HG02943 (cell line): ENCODE data around the gene MICALL2.

Experiments
- ATAC-seq: cut with Tn5 transposase; IDR thresholded peaks from one replicate; pipeline ENCODE4 v1.9.1; 2021; ENCODE audit warnings: mild to moderate bottlenecking, low read depth, moderate library complexity; ENCODE audit not compliant: unreplicated experiment

MICALL2 gene

DNA sequence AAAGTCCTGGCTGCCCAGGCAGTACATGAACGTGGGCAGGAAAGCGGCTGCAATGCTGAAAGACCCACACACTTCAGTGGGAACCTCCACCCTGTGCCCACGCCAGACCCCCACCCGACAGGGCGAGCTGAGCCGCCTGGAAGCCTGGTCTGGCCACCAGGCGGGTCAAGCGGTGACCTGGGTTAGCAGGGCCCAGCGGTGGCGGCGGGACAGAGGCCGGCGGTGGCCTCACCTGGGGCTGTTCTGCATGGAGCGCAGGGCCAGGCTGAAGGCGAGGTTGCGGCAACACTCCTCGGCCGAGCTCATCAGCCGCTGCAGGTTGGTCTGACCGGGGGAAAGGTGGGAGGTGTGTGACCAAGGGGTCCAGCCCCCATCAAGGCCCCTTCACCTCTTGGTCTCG lies 11.6 kb upstream of the MICALL2 start:
- no peak for ATAC-seq

DNA sequence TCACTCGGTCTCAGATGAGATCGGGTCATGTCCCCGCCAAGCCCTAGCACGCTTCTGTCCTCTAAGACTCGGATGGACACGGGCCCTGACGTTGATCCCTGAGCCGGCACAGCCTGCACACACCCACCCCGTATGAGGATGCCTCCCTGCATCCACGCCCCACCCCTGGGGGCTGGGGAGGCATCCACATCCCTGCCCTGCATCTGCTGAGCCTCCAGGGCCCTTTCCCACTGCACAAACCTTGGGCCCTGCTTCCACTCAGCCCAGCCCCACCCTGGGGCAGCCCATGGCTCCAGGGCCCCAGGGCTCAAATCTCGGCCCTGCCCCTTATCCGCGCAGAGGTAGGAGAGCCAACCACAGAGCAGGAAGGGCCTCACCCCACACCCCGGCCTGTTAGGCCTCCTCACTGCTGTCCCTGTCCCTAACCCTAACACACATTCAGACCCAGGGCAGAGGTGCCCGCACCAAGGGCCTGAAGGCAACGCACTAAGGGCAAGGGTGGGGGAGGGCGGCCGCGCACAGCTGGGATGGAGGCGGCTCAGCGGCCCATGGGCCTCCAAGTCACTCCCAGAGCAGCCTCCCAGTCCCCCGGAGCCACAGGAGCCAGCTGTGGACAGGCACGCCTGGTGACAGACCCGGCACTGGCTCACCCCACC lies 9.5 kb upstream of the MICALL2 start:
- no peak for ATAC-seq

DNA sequence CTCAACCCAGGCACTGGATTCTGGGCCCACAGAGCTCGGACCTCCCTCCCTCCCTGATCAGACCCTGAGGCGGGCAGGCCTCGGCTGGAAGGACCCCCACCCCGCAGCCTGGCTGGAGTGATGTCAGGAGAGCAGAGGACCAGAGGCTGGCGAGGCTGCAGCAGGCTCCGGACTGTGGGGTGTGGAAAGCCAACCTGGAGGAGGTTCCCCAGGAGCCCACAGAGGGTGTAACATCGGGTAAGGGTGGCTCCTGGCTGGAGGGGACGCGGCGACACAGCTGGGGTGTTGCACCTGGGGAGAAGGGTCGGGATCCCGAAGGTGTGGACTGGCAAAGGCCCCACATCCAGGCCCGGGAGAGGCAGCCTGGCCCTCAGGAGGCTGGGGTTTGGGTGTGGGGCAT lies 8.9 kb upstream of the MICALL2 start:
- no peak for ATAC-seq

DNA sequence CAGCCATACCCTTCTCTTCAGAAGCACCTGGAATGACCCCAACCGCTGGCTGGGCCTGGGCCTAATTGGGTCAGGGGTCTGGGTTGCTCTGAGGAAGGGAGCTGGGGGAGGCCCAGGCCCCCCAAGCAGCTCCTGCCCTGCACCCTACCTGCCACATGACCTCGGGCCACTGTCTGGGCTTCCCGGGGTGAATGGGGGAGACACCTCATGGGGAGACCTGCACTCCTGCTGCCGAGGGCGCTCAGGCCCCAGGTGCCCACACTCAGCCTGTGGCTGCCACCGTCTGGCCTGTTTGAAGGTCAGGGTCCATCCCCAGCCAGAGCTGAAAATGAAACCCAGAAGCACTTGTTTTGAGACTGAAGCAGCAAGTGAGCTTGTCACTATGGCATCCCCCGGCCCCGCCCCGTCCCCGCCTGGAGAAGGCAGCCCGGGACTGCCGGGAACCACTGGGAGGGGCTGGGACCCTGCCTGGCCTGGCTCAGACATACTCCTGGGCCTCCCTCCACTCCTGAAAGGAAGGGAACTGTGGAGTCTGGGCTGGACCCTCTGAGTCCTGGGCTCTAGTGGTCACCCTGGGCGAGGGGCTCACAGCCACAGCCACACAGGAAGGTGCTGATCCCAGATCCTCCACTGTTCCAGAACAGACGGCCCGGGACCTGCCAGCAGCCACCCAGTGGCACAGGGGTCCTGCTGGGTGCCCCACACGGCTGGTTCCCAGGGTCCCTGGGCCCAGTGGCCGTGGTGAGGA lies 7.4 kb upstream of the MICALL2 start:
- no peak for ATAC-seq

DNA sequence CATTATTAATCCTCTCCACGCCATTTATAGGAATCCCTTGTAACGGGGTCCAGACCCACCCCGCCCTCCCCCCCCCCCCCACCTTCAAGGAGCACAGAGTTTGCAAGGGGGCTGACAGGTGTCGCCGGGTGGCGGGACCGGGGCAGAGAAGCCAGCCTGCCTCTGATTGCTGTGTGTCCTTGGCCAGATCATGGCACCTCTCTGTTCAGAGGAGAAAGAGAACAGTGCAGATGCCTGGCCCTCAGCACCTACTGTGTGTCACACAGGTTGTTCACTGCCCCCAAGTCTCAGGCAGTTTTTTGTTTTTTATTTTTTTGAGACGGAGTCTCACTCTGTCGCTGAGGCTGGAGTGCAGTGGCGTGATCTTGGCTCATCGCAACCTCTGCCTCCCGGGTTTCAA lies 5.4 kb upstream of the MICALL2 start:
- ATAC-seq: no peak

DNA sequence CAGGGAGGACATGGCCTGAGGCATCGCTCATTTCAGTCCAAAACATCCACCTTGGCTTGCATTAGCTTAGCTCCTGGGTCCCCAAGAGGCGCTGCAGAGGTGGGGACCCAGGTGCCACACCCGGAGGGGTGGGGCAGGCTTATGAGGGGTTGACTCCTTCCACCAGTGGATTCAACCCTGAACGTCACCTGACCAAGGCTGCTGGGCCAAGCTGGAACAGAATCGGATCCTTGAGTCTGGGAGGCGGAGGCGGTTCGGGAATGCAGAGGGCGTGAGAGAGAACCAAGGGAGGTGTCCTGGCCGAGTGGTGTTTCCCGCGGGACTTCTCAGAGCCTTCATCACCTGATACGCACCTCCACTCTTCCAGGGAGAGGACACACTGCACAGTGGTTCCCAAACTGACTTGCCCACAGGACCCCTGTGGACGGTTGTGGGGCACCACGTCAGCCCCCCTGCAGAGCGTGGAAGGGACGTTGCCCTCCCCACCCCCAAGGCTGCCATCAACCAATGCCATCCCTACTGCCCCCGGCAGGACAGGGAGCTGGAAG lies 4.5 kb upstream of the MICALL2 start:
- ATAC-seq: no peak

DNA sequence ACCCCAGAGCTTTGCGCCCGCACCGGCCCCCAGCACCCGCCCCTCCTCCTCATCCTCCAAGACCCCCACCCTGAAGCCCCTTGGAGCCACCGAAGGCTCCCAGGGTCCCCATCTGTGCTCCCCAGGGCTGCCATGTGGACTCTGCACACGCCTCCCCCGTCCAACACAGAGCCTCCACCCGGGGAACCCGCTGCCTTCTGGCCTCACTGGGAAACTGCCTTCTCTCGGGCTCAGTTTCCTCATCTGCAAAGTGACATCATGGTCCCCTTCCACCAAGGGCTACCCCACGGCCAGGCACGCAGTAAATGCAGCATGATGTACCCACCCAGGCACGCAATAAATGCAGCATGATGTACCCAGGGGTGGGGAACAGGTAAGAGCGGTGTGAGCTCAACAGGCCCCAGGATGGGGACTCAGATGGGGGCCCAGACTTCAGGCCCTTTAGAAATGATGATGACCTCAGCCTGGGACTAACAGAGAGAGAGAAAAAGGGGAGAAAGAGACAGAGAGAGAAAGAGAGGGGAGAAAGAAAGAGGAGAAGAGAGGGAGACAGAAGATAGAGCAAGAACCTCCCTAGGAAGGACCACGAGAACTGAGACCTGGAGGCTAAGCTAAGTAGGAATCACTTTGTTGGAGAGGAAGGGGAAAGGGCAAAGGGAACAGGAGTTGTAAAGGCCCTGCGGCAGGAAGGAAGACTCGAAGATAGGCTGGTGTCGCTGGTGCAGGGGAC lies 2.5 kb upstream of the MICALL2 start:
- ATAC-seq: no peak

DNA sequence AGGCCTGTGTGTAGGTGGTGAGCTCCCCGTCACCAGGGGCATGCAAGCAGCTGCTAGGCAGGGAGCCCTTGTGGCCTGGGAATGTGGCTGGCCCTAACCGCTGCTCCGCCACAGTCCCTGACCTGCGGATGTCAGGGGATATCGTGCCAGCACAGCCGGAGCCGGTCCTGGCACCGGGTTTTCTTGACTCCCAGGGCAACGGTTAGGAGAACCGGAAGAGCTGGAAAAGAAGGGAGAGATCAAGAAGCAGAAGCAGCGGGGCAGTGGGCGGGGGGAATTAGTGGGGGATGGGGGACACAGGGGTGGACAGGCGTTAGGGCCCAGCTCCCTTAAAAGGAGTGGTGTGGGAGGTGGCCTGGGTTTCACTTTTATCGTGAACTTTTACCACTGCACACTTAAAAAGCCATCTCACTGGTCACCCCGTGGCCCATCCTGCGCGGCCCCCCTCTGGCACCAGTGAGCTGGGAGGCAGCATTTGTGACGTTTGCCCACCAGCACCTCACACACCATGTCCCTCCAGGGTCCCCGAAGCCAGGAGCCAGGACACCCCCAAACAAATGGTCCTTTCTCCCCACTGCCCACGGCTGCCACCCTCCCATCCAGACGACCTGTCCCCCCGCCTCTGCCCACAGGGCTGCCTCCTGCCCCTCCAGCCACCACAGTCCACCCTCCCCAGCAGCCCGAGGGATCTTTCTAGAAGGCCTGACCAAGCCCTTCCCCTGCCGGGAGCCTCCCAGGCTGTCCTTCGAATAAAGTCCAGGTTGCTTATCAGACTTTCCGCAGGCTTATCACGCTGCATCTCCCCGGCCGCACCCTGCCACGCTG lies 1.8 kb upstream of the MICALL2 start:
- ATAC-seq: no peak

DNA sequence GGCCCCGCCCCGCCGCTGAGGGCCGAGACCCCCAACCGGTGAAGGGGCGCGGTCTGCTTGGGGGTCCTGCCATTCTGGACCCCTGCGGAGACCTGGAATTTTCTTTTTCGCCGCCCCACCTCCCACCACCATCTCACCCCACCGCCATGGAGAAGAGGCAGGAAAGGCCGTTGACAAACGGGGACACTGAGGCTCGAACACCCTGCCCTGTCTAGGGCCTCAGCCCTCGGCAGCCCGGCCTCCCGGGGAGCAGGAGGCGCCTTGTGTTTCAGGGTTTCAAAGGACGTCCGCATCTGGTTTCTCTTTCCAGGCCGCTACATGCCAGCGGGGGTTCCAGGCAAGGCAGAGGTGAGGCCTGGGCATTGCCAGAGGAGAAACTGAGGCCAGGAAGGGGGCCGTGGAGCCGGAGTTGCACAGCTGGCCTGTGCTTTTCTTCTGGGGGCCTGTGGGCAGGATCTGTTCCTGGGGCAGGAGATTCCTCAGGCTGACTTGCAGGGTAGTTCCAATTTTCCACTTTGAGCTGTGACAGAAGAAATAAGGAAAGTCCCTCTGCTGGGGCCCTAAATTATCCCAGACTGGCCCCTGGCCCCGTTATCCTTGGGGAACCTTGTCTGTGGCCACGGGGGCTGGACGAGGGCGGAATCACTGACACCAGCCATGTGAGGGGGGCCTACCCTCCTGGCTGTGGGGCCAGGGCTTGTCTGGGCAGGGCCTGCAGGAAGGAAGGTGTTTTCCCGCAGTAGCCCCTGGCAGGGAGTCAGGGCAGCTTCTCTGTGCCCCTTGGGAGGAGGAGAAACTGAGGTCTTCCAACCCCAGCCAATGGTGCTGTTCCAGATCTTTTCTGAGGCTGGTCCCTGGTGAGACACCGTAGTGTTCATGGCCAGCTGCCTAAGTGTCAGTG lies 900 bp upstream of the MICALL2 start:
- ATAC-seq: no peak

DNA sequence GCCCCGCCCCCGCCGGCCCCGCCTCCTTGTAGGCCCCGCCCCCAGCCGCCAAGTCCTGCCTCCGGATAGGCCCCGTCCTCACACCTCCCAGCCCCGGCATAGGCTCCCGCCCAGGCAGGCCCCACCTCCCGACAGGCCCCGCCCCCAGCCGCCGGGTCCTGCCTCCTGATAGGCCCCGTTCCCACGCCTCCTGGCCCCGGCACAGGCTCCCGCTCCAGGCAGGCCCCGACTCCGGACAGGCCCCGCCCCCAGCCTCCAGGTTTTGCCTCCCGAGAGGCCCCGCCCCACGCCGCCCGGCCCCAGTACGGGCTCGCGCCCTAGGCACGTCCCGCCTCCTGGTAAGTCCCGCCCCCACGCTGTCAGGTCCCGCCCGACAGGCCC lies 232 bp upstream of the MICALL2 start:
- peak; percentile 89 for ATAC-seq

DNA sequence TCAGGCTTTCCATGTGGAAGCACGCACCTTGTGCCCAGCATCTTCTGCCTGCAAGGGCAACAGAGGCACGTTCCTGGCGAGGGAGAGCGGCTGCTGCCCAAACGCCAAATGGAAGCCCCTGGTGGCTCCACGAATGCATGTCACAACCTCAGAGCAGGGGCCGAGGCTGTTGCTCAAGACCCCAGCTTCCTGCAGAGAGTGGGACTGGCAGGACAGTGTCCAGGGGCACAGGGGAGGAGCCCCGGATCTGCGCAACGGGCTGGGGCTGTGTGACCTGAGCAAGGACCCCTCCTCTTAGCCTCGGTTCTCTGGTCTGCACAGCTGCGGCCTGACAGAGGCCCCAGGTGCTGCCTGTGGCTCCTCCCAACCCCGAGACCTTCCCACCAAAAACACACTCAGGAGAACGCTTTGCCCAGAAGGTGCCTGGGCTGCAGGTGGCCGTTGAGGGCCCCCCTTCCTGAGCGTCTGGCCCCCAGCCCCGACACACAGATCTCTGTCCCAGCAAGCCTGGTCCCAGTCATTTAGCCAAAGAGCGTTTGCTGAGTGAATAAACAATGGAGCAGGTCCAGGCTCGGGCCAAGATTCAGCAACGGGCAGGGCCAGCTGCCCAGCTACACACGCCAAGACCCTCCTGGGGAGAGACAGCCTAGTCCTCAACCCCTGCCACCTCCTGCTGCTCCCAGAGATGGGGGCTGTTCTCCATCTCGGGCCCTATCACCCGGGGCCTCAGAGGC lies 1.2 kb downstream of the MICALL2 start:
- no peak for ATAC-seq

DNA sequence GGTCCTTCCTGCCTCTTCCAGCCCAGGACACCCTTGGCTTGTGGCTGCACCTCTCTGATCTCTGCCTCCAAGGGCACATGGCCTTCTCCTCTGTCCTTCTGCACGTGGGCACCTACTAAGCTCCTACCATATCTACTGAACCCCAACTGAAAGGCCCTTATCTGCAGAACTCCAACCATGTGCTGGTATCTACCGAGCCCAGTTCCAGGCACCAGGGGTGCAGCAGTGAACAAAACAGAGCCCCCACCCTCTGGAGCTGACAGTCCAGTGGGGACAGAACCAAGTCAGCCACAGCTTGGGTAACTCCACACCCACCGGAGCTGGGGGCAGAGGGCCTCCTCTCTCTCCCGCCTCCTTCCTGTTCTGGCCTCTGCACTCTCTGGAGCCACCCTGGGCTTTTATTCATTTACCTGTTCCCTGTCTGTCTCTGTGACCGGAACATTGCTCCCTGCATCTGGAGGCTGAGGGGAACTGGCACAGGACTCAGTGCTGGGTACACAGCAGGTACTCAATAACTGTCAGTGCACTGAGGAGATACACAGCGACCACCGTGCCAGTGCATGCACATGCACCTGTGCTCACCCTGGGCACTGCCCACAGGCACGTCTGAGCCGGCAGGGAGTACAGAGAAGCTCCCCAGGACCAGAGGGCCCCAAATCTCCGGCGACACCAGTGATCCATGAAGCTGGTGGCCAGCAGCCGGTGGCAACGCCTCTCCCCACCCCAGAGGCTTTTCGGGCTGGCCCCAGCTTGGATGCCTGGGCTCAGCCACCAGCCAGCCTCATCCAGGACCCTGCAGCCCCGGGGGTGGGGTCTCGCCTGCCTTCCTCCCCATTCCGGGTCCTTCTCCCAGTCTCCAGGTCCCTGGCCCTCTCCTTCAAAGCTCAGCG lies 2.0 kb downstream of the MICALL2 start:
- no peak for ATAC-seq

DNA sequence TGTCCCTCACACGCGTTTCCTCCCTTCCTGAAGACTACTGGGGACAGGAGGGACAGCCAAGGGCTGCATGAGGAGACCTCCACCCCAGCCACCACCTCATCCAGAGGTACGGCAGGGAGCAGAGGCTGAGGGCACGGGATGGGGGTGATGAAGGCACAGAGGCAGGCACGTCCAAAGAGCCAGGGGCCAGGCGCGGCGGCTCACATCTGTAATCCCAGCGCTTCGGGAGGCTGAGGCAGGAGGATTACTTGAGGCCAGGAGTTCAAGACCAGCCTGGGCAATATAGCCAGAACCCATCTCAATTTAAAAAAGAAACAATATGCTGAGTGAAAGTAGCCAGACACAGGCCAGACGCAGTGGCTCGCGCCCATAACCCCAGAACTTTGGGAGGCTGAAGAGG lies 3.3 kb downstream of the MICALL2 start:
- ATAC-seq: no peak

DNA sequence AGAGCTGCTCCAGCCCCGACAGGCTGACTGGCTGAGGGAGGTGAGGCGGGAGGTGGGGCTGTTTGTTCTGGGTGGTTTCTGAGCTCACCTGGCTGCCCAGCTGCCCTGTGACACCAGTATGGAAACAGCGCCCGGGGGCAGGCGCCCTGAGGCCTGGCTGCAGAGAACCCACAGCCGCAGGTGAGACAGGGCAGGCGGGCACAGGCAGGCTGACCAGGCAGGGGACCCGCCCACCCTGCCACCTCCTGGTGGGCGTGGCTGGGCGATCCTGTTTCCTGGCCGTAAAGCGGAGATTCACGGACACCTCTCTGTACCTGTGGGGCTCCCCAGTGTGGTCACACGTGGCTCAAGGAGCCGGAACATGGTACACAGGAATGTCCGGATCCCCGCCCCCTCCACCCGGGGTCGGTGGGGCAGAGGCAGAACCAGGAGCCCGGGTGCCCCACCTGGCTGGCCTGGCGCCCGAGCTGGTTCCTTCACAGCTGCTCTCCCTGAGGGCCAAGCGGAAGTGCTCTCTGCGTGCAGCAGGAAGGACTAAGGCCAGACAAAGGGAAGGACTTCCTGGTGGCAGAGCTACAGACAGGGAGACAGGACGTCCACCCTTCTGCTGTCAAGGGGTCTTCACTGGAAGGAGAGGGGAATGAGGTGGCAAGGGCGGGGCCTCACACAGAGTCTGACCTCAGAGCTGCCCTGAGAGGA lies 3.9 kb downstream of the MICALL2 start:
- no peak for ATAC-seq

DNA sequence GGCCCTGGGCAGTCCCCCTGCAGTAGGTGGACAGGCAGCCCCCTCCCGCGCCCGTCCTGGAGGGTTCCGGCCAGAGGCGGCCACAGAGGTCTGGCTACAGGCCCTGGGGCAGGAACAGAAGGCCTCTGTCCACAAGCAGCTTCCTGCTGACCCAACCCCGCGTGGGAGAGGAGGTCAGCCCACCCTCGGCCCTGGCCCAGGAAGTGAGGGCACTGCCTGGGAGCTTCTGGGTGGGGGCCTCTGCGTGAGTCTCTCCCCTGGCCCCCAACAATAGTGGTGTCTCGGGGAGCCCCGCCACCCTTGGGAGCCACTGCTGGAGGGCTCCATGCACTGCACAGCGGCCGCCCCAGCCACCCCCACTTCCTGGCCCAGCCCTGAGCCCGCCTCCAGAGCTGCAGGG lies 4.7 kb downstream of the MICALL2 start:
- ATAC-seq: no peak

DNA sequence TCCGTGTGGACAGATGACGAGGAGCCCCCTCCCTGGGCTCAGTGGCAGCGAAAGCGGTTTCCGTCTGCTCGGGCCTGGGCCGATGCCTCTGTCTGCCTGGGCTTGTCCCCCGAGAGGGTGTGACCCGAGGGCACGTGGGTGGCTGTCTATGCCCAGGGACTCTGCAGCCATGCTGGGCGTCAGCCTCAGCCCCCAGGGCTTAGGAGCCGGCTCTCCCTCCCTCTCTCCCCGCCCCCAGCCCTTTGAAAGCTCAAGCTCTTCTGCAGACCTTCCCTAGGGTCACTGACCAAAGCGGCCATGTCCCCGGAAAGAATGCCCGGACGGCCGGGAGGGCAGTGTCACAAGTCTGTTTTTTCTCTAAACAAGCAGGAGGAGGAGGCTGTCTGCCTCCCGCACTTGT lies 7.1 kb downstream of the MICALL2 start:
- no peak for ATAC-seq

DNA sequence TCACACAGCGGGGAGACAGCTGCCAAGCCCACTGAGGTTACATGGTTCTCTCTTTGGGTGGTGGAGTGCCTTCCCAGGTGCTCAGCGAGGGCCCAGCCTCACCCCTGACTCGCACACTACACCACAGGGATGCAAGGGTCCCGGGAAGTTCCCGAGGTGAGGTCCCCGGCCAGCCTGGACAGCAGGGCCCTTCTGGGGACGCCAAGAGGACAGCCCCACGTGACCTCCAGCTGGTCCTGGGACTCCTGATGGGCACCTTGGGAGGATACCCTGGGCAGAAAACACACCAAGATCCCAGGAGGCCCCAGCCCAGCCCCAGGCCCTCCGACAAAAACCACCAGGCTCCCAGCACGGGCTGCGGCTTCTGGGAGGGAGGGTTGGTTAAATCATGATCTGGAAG lies 8.3 kb downstream of the MICALL2 start:
- ATAC-seq: no peak
